Limb (tissue), 2 donors: ENCODE measurements around the gene ZFYVE16.
"Not testable (repeated sequence)": the region's sequence is repeated elsewhere in the genome, so short reads cannot be mapped to it uniquely, and the experiment has no call there.

Experiments used
- DNase-seq, 2 donors: peaks; one replicate each; pipeline ENCODE4 v3.0.0-alpha.2; 2016; ENCODE audit errors: extremely low spot score in 2 of 2

Gene ZFYVE16

GRCh38 chr5:80407735-80408483, at the start of gene ZFYVE16:
ZFYVE16 (plus strand) TSS chr5:80408064; CDS start chr5:80434148, 26,084 bp downstream.
- peak; percentile 98 to 99 for DNase-seq

- no peak for DNase-seq
Measured at GRCh38 chr5:80360914-80361444, 46.9 kb upstream of the ZFYVE16 start.

GRCh38 chr5:80364892-80365291, 43.0 kb upstream of the ZFYVE16 start:
- no peak for DNase-seq

GRCh38 chr5:80368661-80369480, 39.0 kb upstream of the ZFYVE16 start:
- no peak for DNase-seq

GRCh38 chr5:80369521-80369920, 38.3 kb upstream of the ZFYVE16 start:
- peak in 1 of 2 donors; percentile 14 for DNase-seq

- no peak for DNase-seq
Measured at GRCh38 chr5:80370390-80370789, 37.5 kb upstream of the ZFYVE16 start.

GRCh38 chr5:80372780-80373179, 35.1 kb upstream of the ZFYVE16 start:
- no peak for DNase-seq

GRCh38 chr5:80374188-80374587, 33.7 kb upstream of the ZFYVE16 start:
- no peak for DNase-seq

GRCh38 chr5:80376557-80376956, 31.3 kb upstream of the ZFYVE16 start:
- no peak for DNase-seq

GRCh38 chr5:80382488-80382887, 25.4 kb upstream of the ZFYVE16 start:
- DNase-seq, result no peak

GRCh38 chr5:80387063-80387768, 20.6 kb upstream of the ZFYVE16 start:
- DNase-seq, result no peak

GRCh38 chr5:80389580-80389979, 18.3 kb upstream of the ZFYVE16 start:
- DNase-seq, result no peak

- DNase-seq, result not testable (repeated sequence)
Measured at GRCh38 chr5:80390413-80390812, 17.5 kb upstream of the ZFYVE16 start.

GRCh38 chr5:80391267-80391666, 16.6 kb upstream of the ZFYVE16 start:
- DNase-seq, result not testable (repeated sequence)

GRCh38 chr5:80399526-80400239, 8.2 kb upstream of the ZFYVE16 start:
- DNase-seq, result no peak

- DNase-seq, result not testable (repeated sequence)
Measured at GRCh38 chr5:80400368-80400767, 7.5 kb upstream of the ZFYVE16 start.

- DNase-seq, result no peak
Measured at GRCh38 chr5:80403782-80404181, 4.1 kb upstream of the ZFYVE16 start.

GRCh38 chr5:80406980-80407734, 707 bp upstream of the ZFYVE16 start:
- peak in 1 of 2 donors; percentile 41 for DNase-seq

- peak; percentile 54 to 86 for DNase-seq
Measured at GRCh38 chr5:80408484-80409366, 861 bp downstream of the ZFYVE16 start.
